Measurements from ENCODE around the gene KIF1B.

Gene KIF1B

GRCh38 chr1:10379101-10379620 lies 168.8 kb downstream of the KIF1B start:
- no peak overlapping the region for H3K4me3 ChIP-seq (ENCODE audit: insufficient read depth, low read depth, low read length)
- 94 to 96% methylated on average over 10 of the region's 10 CpGs for WGBS, 2 experiments
- H3K27ac ChIP-seq (ENCODE audit: insufficient read depth, low read depth, low read length, poor library complexity, severe bottlenecking): no peak overlapping the region
- H3K9me3 ChIP-seq (ENCODE audit: control insufficient read depth, low read length): no peaks in the 10 kb centered on the region
- no peaks in the 10 kb centered on the region for H3K4me1 ChIP-seq (ENCODE audit: control insufficient read depth, insufficient read depth, low read length)
- H3K36me3 ChIP-seq (ENCODE audit: control insufficient read depth, insufficient read depth, low read length): peaks cover 35% of the 10 kb centered on the region
- H3K27me3 ChIP-seq (ENCODE audit: control insufficient read depth, insufficient read depth, low read length, poor library complexity, severe bottlenecking): no peaks in the 10 kb centered on the region

- WGBS, 2 experiments: 95 to 96% methylated on average over 6 of the region's 6 CpGs
- Histone ChIP-seq H3K9me3 (ENCODE audit: control insufficient read depth, low read length) (no peaks in the 10 kb centered on the region), H3K27me3 (ENCODE audit: control insufficient read depth, insufficient read depth, low read length, poor library complexity, severe bottlenecking) (no peaks in the 10 kb centered on the region), H3K4me1 (ENCODE audit: control insufficient read depth, insufficient read depth, low read length) (no peaks in the 10 kb centered on the region), H3K36me3 (ENCODE audit: control insufficient read depth, insufficient read depth, low read length) (peaks cover 29% of the 10 kb centered on the region), H3K27ac (ENCODE audit: insufficient read depth, low read depth, low read length, poor library complexity, severe bottlenecking) (no peak overlapping the region), H3K4me3 (ENCODE audit: insufficient read depth, low read depth, low read length) (no peak overlapping the region)
Measured at GRCh38 chr1:10379676-10380075, 169.3 kb downstream of the KIF1B start.

GRCh38 chr1:10380594-10381275 lies 170.4 kb downstream of the KIF1B start:
- WGBS, 2 experiments: 88 to 95% methylated on average over 5 of the region's 5 CpGs
- peaks cover 21% of the 10 kb centered on the region for H3K36me3 ChIP-seq (ENCODE audit: control insufficient read depth, insufficient read depth, low read length)

GRCh38 chr1:10383630-10384029 lies 173.3 kb downstream of the KIF1B start:
- Histone ChIP-seq H3K27ac (ENCODE audit: insufficient read depth, low read depth, low read length, poor library complexity, severe bottlenecking) (no peak overlapping the region), H3K4me3 (ENCODE audit: insufficient read depth, low read depth, low read length) (no peak overlapping the region), H3K27me3 (ENCODE audit: control insufficient read depth, insufficient read depth, low read length, poor library complexity, severe bottlenecking) (no peaks in the 10 kb centered on the region), H3K9me3 (ENCODE audit: control insufficient read depth, low read length) (no peaks in the 10 kb centered on the region), H3K4me1 (ENCODE audit: control insufficient read depth, insufficient read depth, low read length) (peaks cover 13% of the 10 kb centered on the region), H3K36me3 (ENCODE audit: control insufficient read depth, insufficient read depth, low read length) (peaks cover 12% of the 10 kb centered on the region)
- WGBS, 2 experiments: 81 to 82% methylated on average over 4 of the region's 4 CpGs

More at GRCh38 chr1:10380594-10381275, 170.4 kb downstream of the KIF1B start:
- H3K4me1 ChIP-seq (ENCODE audit: control insufficient read depth, insufficient read depth, low read length): no peaks in the 10 kb centered on the region
- H3K27me3 ChIP-seq (ENCODE audit: control insufficient read depth, insufficient read depth, low read length, poor library complexity, severe bottlenecking): no peaks in the 10 kb centered on the region
- H3K4me3 ChIP-seq (ENCODE audit: insufficient read depth, low read depth, low read length): no peak overlapping the region
- no peak overlapping the region for H3K27ac ChIP-seq (ENCODE audit: insufficient read depth, low read depth, low read length, poor library complexity, severe bottlenecking)
- H3K9me3 ChIP-seq (ENCODE audit: control insufficient read depth, low read length): no peaks in the 10 kb centered on the region

DNA sequence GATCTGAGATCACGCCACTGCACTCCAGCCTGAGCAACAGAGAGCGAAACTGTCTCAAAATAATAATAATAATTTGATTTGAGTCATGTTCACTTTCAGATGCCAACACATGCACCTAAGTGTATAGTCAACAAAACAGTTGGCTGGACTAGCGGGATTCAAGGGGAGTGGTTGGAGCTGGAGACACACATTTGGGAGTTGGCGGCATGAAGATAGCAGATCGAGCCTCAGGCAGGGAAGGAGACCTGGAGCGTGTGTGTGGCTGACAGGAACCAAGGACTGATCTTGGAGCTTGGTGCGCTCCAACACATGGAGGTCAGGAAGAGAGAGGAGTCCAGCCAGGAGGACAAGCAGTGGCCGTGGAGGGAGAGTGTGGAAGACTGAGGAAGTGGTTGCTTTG lies 173.8 kb downstream of the KIF1B start:
- Histone ChIP-seq H3K27me3 (ENCODE audit: control insufficient read depth, insufficient read depth, low read length, poor library complexity, severe bottlenecking) (no peaks in the 10 kb centered on the region), H3K36me3 (ENCODE audit: control insufficient read depth, insufficient read depth, low read length) (peaks cover 7% of the 10 kb centered on the region)
- WGBS, 2 experiments: 94 to 97% methylated on average over 8 of the region's 8 CpGs

DNA sequence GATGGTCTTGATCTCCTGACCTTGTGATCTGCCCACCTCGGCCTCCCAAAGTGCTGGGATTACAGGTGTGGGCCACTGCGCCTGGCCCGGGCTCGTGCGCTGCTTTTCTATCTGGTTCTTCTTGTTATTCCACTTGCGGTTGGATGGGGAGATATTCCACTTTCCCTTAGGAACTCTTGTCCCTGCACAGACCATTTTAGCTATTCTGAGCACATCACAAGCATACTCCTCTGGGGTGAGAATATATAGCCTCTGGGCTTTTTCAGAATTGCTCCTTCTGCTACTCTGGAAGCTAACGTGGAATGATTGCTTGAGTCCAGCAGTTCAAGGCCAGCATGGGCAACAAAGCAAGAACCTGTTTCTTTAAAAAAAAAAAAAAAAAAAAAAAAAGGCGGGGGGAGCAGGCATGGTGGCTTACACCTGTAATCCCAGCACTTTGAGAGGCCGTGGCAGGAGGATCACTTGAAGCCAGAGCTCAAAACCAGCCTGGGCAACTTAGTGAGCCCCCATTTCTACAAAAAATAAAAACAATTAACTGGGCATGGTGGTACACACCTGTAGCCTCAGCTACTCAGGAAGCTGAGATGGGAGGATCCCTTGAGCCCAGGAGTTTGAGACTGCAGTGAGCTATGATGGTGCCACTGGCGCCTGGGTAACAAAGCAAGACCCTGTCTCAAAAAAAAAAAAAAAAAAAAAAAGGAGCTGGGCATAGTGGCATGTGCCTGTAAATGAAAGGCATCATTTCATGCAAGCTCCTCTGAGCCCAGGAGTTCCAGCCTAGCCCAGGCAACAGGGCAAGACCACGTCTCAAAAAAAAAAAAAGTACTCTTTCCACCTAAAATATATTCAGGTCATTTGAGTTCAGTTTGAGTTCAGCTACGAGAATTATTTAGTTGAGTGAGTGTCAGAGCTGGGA lies 176.6 kb downstream of the KIF1B start:
- peaks cover 15% of the 10 kb centered on the region for H3K4me1 ChIP-seq (ENCODE audit: control insufficient read depth, insufficient read depth, low read length)
- H3K36me3 ChIP-seq (ENCODE audit: control insufficient read depth, insufficient read depth, low read length): no peaks in the 10 kb centered on the region
- H3K4me3 ChIP-seq (ENCODE audit: insufficient read depth, low read depth, low read length): no peak overlapping the region
- 87 to 88% methylated on average over 11 to 12 of the region's 12 CpGs for WGBS, 2 experiments
- H3K9me3 ChIP-seq (ENCODE audit: control insufficient read depth, low read length): no peaks in the 10 kb centered on the region
- H3K27me3 ChIP-seq (ENCODE audit: control insufficient read depth, insufficient read depth, low read length, poor library complexity, severe bottlenecking): no peaks in the 10 kb centered on the region
- peak overlapping the region; percentile 81 for H3K27ac ChIP-seq (ENCODE audit: insufficient read depth, low read depth, low read length, poor library complexity, severe bottlenecking)

More for the DNA sequence above, 173.8 kb downstream of the KIF1B start:
- no peak overlapping the region for H3K4me3 ChIP-seq (ENCODE audit: insufficient read depth, low read depth, low read length)
- no peak overlapping the region for H3K27ac ChIP-seq (ENCODE audit: insufficient read depth, low read depth, low read length, poor library complexity, severe bottlenecking)
- peaks cover 15% of the 10 kb centered on the region for H3K4me1 ChIP-seq (ENCODE audit: control insufficient read depth, insufficient read depth, low read length)
- no peaks in the 10 kb centered on the region for H3K9me3 ChIP-seq (ENCODE audit: control insufficient read depth, low read length)

- H3K9me3 ChIP-seq (ENCODE audit: control insufficient read depth, low read length): no peaks in the 10 kb centered on the region
- H3K4me3 ChIP-seq (ENCODE audit: insufficient read depth, low read depth, low read length): no peak overlapping the region
- H3K27ac ChIP-seq (ENCODE audit: insufficient read depth, low read depth, low read length, poor library complexity, severe bottlenecking): peak overlapping the region; percentile 81
- 54 to 65% methylated on average over 3 of the region's 3 CpGs for WGBS, 2 experiments
- no peaks in the 10 kb centered on the region for H3K36me3 ChIP-seq (ENCODE audit: control insufficient read depth, insufficient read depth, low read length)
- H3K4me1 ChIP-seq (ENCODE audit: control insufficient read depth, insufficient read depth, low read length): peaks cover 15% of the 10 kb centered on the region
- no peaks in the 10 kb centered on the region for H3K27me3 ChIP-seq (ENCODE audit: control insufficient read depth, insufficient read depth, low read length, poor library complexity, severe bottlenecking)
Measured at GRCh38 chr1:10387677-10388386, 177.5 kb downstream of the KIF1B start.

DNA sequence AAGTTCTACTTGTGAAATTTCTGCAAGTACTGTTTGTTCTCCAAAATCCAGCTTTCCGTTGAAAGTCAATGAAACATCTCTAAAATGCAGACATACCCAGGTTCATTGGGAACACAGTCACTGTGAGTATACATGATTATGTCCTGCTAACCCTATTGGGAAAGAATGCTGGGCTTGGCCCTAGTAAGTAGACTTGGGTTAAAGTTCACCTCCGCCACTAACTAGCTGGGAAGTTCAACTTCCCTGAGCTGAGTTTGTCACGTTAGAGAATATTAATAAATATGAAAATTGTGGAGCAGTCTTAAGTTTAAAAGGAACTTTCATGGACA lies 178.0 kb downstream of the KIF1B start:
- Histone ChIP-seq H3K27ac (ENCODE audit: insufficient read depth, low read depth, low read length, poor library complexity, severe bottlenecking) (peak overlapping the region; percentile 81), H3K4me1 (ENCODE audit: control insufficient read depth, insufficient read depth, low read length) (peaks cover 15% of the 10 kb centered on the region), H3K27me3 (ENCODE audit: control insufficient read depth, insufficient read depth, low read length, poor library complexity, severe bottlenecking) (no peaks in the 10 kb centered on the region), H3K4me3 (ENCODE audit: insufficient read depth, low read depth, low read length) (no peak overlapping the region), H3K9me3 (ENCODE audit: control insufficient read depth, low read length) (no peaks in the 10 kb centered on the region), H3K36me3 (ENCODE audit: control insufficient read depth, insufficient read depth, low read length) (no peaks in the 10 kb centered on the region)
- WGBS, 2 experiments: 87 to 90% methylated on average over 3 of the region's 3 CpGs

DNA sequence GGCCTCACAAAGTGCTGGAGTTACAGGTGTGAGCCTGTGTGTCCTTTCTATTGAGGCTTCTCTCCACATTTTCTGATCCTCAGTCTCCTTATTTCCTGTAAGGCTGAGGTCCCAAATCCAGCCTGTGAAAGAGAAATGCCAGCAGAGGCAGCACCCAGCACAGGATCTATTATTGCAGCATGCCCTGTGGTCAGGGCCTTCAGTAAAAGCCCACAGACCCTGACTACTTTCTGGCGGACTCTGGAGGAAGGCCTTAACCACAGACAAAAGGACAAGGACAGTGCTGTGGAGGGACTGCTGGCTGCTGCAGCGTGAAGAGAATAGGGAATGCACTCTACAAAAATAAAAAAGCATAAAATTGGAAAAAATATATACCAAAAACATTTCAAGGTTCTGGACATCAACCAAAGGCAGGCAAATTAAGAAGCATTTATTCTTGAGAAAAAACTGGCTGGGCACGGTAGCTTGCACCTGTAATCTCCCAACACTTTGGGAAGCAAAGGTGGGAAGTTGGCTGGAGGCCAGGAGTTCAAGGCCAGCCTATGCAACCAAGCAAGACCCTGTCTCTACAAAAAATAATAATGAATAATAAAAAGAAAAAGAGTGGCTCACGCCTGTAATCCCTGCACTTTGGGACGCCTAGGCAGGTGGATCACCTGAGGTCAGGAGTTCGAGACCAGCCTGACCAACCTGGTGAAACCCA lies 179.1 kb downstream of the KIF1B start:
- no peak overlapping the region for H3K4me3 ChIP-seq (ENCODE audit: insufficient read depth, low read depth, low read length)
- peaks cover 15% of the 10 kb centered on the region for H3K4me1 ChIP-seq (ENCODE audit: control insufficient read depth, insufficient read depth, low read length)
- no peak overlapping the region for H3K27ac ChIP-seq (ENCODE audit: insufficient read depth, low read depth, low read length, poor library complexity, severe bottlenecking)
- no peaks in the 10 kb centered on the region for H3K36me3 ChIP-seq (ENCODE audit: control insufficient read depth, insufficient read depth, low read length)
- no peaks in the 10 kb centered on the region for H3K9me3 ChIP-seq (ENCODE audit: control insufficient read depth, low read length)
- no peaks in the 10 kb centered on the region for H3K27me3 ChIP-seq (ENCODE audit: control insufficient read depth, insufficient read depth, low read length, poor library complexity, severe bottlenecking)
- WGBS, 2 experiments: 91 to 95% methylated on average over 5 to 6 of the region's 6 CpGs
